ENCODE data around the gene DUSP8.

- TF ChIP-seq, protein P1, sequence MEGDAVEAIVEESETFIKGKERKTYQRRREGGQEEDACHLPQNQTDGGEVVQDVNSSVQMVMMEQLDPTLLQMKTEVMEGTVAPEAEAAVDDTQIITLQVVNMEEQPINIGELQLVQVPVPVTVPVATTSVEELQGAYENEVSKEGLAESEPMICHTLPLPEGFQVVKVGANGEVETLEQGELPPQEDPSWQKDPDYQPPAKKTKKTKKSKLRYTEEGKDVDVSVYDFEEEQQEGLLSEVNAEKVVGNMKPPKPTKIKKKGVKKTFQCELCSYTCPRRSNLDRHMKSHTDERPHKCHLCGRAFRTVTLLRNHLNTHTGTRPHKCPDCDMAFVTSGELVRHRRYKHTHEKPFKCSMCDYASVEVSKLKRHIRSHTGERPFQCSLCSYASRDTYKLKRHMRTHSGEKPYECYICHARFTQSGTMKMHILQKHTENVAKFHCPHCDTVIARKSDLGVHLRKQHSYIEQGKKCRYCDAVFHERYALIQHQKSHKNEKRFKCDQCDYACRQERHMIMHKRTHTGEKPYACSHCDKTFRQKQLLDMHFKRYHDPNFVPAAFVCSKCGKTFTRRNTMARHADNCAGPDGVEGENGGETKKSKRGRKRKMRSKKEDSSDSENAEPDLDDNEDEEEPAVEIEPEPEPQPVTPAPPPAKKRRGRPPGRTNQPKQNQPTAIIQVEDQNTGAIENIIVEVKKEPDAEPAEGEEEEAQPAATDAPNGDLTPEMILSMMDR (IDR thresholded peaks at IDR 0.05), result no peak
- TF ChIP-seq POLR2A (IDR thresholded peaks at IDR 0.05; ENCODE audit: low read depth) (no peak), POLR2AphosphoS5 (IDR thresholded peaks at IDR 0.05) (no peak)
These were observed 10.8 kb downstream of the DUSP8 start for GRCh38 chr11:1561266-1561665.

Data from esophagus muscularis mucosa (tissue), 3 donors.